ENCODE results near the gene ANO10.

ANO10 gene

DNA sequence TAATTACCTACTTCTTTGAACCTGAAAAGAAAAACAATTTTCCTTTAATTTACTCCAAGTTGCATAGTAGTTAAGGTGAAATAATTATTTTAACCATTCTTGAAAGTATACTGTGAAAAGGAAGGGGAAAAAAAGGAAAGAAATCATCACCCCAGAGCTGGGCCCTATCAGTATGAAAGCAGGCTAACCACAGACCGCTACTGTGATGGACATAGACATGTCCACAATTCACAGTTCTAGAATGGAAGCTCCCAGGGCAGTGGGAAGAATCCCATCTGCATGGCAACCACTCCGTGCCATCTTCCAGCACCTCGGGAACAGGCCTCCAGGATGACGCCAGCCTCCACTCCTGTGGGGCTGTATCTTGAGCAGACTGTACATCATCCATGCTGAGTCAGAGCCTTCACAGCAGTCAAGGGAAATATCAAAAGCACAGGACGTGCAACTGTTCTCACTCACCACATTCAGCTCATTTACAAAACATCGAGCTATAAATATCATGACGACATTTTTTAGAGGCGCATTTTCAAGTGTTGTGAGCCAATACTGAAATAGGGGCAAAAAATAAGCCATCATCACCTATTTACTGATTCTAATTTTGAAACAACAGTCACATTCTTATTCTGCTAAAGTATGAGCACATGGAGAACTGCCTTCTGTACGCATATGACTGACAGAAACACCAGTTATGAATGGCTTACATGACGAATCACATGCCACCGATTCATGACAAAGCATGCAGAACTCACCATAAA is 215.7 kb downstream of the ANO10 start:
- Histone ChIP-seq H3K27ac (ENCODE audit: low read depth, low read length, poor library complexity, severe bottlenecking) (no peak overlapping the region), H3K36me3 (ENCODE audit: insufficient read depth, low read length) (no peaks in the 10 kb centered on the region), H3K9me2 (ENCODE audit: low read depth, low read length) (no peaks in the 10 kb centered on the region), H3K4me3 (ENCODE audit: low read depth, low read length, poor library complexity, severe bottlenecking) (no peak overlapping the region), H3K9me3 (ENCODE audit: low read length) (no peaks in the 10 kb centered on the region), H3F3A (ENCODE audit: insufficient read depth, low read length) (no peaks in the 10 kb centered on the region), H3K4me2 (ENCODE audit: low read length) (no peak overlapping the region), H3K79me2 (ENCODE audit: insufficient read depth, low read length) (no peaks in the 10 kb centered on the region), H2AFZ (ENCODE audit: low read length) (no peak overlapping the region), H4K20me1 (ENCODE audit: insufficient read depth, low read length) (no peaks in the 10 kb centered on the region), H3K27me3 (ENCODE audit: insufficient read depth, low read length) (no peaks in the 10 kb centered on the region; the same call in 1 of the 2 replicates), H3K9ac (ENCODE audit: low read length) (no peak overlapping the region), H3K4me1 (ENCODE audit: insufficient read depth, low read length, severe bottlenecking) (no peaks in the 10 kb centered on the region)
- no peak for TF ChIP-seq CTCF (IDR thresholded peaks at IDR 0.05; ENCODE audit: low read length)

GRCh38 chr3:43400781-43401730 is 220.8 kb downstream of the ANO10 start:
- Histone ChIP-seq H3K36me3 (ENCODE audit: insufficient read depth, low read length) (no peaks in the 10 kb centered on the region), H3K27ac (ENCODE audit: low read depth, low read length, poor library complexity, severe bottlenecking) (no peak overlapping the region), H4K20me1 (ENCODE audit: insufficient read depth, low read length) (no peaks in the 10 kb centered on the region), H3K4me1 (ENCODE audit: insufficient read depth, low read length, severe bottlenecking) (no peaks in the 10 kb centered on the region), H3K9me2 (ENCODE audit: low read depth, low read length) (no peaks in the 10 kb centered on the region), H3K4me3 (ENCODE audit: low read depth, low read length, poor library complexity, severe bottlenecking) (no peak overlapping the region), H3K9ac (ENCODE audit: low read length) (no peak overlapping the region), H3K79me2 (ENCODE audit: insufficient read depth, low read length) (no peaks in the 10 kb centered on the region), H3K27me3 (ENCODE audit: insufficient read depth, low read length) (no peaks in the 10 kb centered on the region; the same call in 1 of the 2 replicates), H3K9me3 (ENCODE audit: low read length) (no peaks in the 10 kb centered on the region), H3F3A (ENCODE audit: insufficient read depth, low read length) (no peaks in the 10 kb centered on the region), H3K4me2 (ENCODE audit: low read length) (no peak overlapping the region), H2AFZ (ENCODE audit: low read length) (no peak overlapping the region)
- TF ChIP-seq EZH2 (IDR thresholded peaks at IDR 0.05; ENCODE audit: borderline replicate concordance, low read length) (no peak), CTCF (IDR thresholded peaks at IDR 0.05; ENCODE audit: low read length) (no peak)

GRCh38 chr3:43400167-43400566 is 221.6 kb downstream of the ANO10 start:
- H3K9me2 ChIP-seq (ENCODE audit: low read depth, low read length), result no peaks in the 10 kb centered on the region
- H3K27ac ChIP-seq (ENCODE audit: low read depth, low read length, poor library complexity, severe bottlenecking), result no peak overlapping the region
- H3K9ac ChIP-seq (ENCODE audit: low read length), result no peak overlapping the region
- no peak for TF ChIP-seq CTCF (IDR thresholded peaks at IDR 0.05; ENCODE audit: low read length)
- TF ChIP-seq EZH2 (IDR thresholded peaks at IDR 0.05; ENCODE audit: borderline replicate concordance, low read length), result no peak
- no peaks in the 10 kb centered on the region for H3K4me1 ChIP-seq (ENCODE audit: insufficient read depth, low read length, severe bottlenecking)
- H3F3A ChIP-seq (ENCODE audit: insufficient read depth, low read length), result no peaks in the 10 kb centered on the region
- no peaks in the 10 kb centered on the region for H3K9me3 ChIP-seq (ENCODE audit: low read length)
- no peaks in the 10 kb centered on the region for H3K79me2 ChIP-seq (ENCODE audit: insufficient read depth, low read length)
- H3K4me2 ChIP-seq (ENCODE audit: low read length), result no peak overlapping the region
- no peak overlapping the region for H3K4me3 ChIP-seq (ENCODE audit: low read depth, low read length, poor library complexity, severe bottlenecking)
- H3K36me3 ChIP-seq (ENCODE audit: insufficient read depth, low read length), result no peaks in the 10 kb centered on the region
- H2AFZ ChIP-seq (ENCODE audit: low read length), result no peak overlapping the region
- H3K27me3 ChIP-seq (ENCODE audit: insufficient read depth, low read length), result no peaks in the 10 kb centered on the region; the same call in 1 of the 2 replicates
- no peaks in the 10 kb centered on the region for H4K20me1 ChIP-seq (ENCODE audit: insufficient read depth, low read length)

Measured in OCI-LY1 (cell line).